ENCODE results near the gene PROSER3. TPM values are rescaled to one million over a fixed set of nuclear protein-coding genes. Genes with fewer than 3 reads are reported as not detected.

Gene PROSER3
- total and polyA plus RNA-seq, 9 of the 15 experiments (the other 6 are each of a cell fraction or from before 2014, with no cell fraction given) = 1.0 to 39.5 (median 5.1) TPM

DNA sequence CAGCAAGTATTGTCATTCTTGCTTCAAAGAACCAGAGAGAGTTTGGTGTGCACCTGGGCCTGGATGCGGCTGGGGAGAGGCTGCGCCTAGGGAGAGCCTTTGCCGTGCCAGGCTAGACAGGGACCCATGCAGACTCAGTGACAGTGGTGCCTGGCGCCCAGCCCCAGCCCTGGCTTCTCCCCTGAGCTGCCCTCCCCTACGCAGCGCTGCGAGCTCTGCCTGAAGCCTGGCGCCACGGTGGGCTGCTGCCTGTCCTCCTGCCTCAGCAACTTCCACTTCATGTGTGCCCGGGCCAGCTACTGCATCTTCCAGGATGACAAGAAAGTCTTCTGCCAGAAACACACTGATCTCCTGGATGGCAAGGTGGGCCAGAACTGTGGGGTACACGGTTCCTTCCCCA is 28.2 kb upstream of the PROSER3 start:
- intact Hi-C loops (cut with micrococcal nuclease) (no loop called here), in situ Hi-C loops (cut with MboI) (no loop called here)
- no peak for TF ChIP-seq KLF13 (tag; IDR thresholded peaks at IDR 0.05; ENCODE audit: borderline replicate concordance, low read depth)
- no peak for TF ChIP-seq KDM4B (IDR thresholded peaks at IDR 0.05; ENCODE audit: borderline replicate concordance in 2 of 2, low read depth in 1 of 2)
- no peak for TF ChIP-seq COPS2 (conservative IDR thresholded peaks at IDR 0.05)
- TF ChIP-seq SOX6 (IDR thresholded peaks at IDR 0.05) = no peak
- Histone ChIP-seq H3K4me3 (no peak overlapping the region), H3K9ac (ENCODE audit: insufficient read depth in 1 of 2, low read depth in 2 of 2, low read length in 2 of 2) (no peak overlapping the region), H3K27ac (ENCODE audit: extremely low read depth, low read depth, low read length) (no peak overlapping the region), H3K9me3 (replicated peaks; ENCODE audit: control insufficient read depth, insufficient read depth, low read depth, low read length) (no peaks in the 10 kb centered on the region), H3K4me1 (replicated peaks in 1 of 2; ENCODE audit: control insufficient read depth in 2 of 2, insufficient read depth in 2 of 2, low read length in 2 of 2) (peaks cover 0 to 10% of the 10 kb centered on the region in 2 experiments; a peak in 1 of 5 replicates), H3K4me2 (ENCODE audit: insufficient read depth, low read length) (no peak overlapping the region), H3K27me3 (ENCODE audit: control insufficient read depth in 2 of 2, insufficient read depth in 2 of 2, low read length in 2 of 2) (no peaks in the 10 kb centered on the region), H3K36me3 (ENCODE audit: control insufficient read depth, insufficient read depth, low read length) (peaks cover 96% of the 10 kb centered on the region; the same call in 2 of the 3 replicates), H4K20me1 (replicated peaks; ENCODE audit: control insufficient read depth, insufficient read depth, low read length) (0 out of 2 replicates have a peak, but pooled peaks cover 2% of the 10 kb centered on the region), H2AFZ (ENCODE audit: low read depth, low read length) (no peak overlapping the region), H3K79me2 (ENCODE audit: control insufficient read depth, insufficient read depth, low read length) (no peaks in the 10 kb centered on the region), H3K9me1 (ENCODE audit: control insufficient read depth, insufficient read depth, low read length) (no peaks in the 10 kb centered on the region)
- ChIA-PET CTCF (ENCODE audit: low intra/inter-chr PET ratio) (no interaction called here), POLR2A (interaction anchor here (2.9 kb wide), 1 partner anchor 11 kb away, joined by 12 read pairs; the partner anchor contains the start of gene KMT2B)
- FAIRE-seq = no peak
- WGBS (ENCODE audit: insufficient coverage, low coverage, missing lambda C conversion rate) = 95% methylated on average over 10 of the region's 11 CpGs
- no TSS peak for BruUV-seq (replicated peaks)
- no peak for ATAC-seq
- no peak for DNase-seq (ENCODE audit: extremely low read depth in 1 of 4, low spot score in 3 of 4)

DNA sequence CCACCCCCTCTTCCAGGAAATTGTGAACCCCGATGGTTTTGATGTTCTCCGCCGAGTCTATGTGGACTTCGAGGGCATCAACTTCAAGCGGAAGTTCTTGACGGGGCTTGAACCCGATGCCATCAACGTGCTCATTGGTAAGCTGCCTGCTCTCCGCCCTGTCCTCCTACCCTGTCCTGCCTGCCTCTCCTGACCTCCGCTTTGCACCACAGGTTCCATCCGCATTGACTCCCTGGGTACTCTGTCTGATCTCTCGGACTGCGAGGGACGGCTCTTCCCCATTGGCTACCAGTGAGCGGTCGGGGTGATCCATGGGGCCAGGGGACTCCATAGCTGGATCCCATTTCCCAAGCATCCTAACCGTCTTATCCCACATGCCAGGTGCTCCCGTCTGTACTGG is 27.6 kb upstream of the PROSER3 start:
- Histone ChIP-seq H3K4me1 (replicated peaks in 1 of 2; ENCODE audit: control insufficient read depth in 2 of 2, insufficient read depth in 2 of 2, low read length in 2 of 2) (peaks cover 0 to 10% of the 10 kb centered on the region in 2 experiments; a peak in 2 of 5 replicates), H3K36me3 (ENCODE audit: control insufficient read depth, insufficient read depth, low read length) (peaks cover 96% of the 10 kb centered on the region; the same call in 2 of the 3 replicates), H4K20me1 (replicated peaks; ENCODE audit: control insufficient read depth, insufficient read depth, low read length) (0 out of 2 replicates have a peak, but pooled peaks cover 2% of the 10 kb centered on the region), H3K27ac (ENCODE audit: extremely low read depth, low read depth, low read length) (no peak overlapping the region), H3K27me3 (ENCODE audit: control insufficient read depth in 2 of 2, insufficient read depth in 2 of 2, low read length in 2 of 2) (no peaks in the 10 kb centered on the region), H3K9me3 (replicated peaks; ENCODE audit: control insufficient read depth, insufficient read depth, low read depth, low read length) (no peaks in the 10 kb centered on the region), H3K4me2 (ENCODE audit: insufficient read depth, low read length) (no peak overlapping the region), H3K9ac (ENCODE audit: insufficient read depth in 1 of 2, low read depth in 2 of 2, low read length in 2 of 2) (no peak overlapping the region), H3K79me2 (ENCODE audit: control insufficient read depth, insufficient read depth, low read length) (no peaks in the 10 kb centered on the region), H3K9me1 (ENCODE audit: control insufficient read depth, insufficient read depth, low read length) (no peaks in the 10 kb centered on the region), H2AFZ (ENCODE audit: low read depth, low read length) (no peak overlapping the region), H3K4me3 (no peak overlapping the region)
- TF ChIP-seq RBFOX2 (IDR thresholded peaks at IDR 0.05; ENCODE audit: low read depth, low read length) = peak; percentile 26; the same call in 1 of the 2 replicates
- TF ChIP-seq, protein P1, sequence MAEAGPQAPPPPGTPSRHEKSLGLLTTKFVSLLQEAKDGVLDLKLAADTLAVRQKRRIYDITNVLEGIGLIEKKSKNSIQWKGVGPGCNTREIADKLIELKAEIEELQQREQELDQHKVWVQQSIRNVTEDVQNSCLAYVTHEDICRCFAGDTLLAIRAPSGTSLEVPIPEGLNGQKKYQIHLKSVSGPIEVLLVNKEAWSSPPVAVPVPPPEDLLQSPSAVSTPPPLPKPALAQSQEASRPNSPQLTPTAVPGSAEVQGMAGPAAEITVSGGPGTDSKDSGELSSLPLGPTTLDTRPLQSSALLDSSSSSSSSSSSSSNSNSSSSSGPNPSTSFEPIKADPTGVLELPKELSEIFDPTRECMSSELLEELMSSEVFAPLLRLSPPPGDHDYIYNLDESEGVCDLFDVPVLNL (CRISPR knock-in tag; IDR thresholded peaks at IDR 0.05; ENCODE audit: low read depth) = no peak
- intact Hi-C loops (cut with micrococcal nuclease) = no loop called here
- FAIRE-seq (no peak), ATAC-seq (no peak), DNase-seq (ENCODE audit: extremely low read depth in 1 of 4, low spot score in 3 of 4) (no peak)
- BruUV-seq (replicated peaks) = no TSS peak
- POLR2A ChIA-PET = interaction anchor here (1.7 kb wide), 1 partner anchor 10 kb away, joined by 4 read pairs; no protein-coding TSS in a partner anchor
- 94% methylated on average over 16 of the region's 18 CpGs for WGBS (ENCODE audit: insufficient coverage, low coverage, missing lambda C conversion rate)
- in situ Hi-C loops (cut with MboI) = no loop called here
- CTCF ChIA-PET (ENCODE audit: low intra/inter-chr PET ratio) = no interaction called here

Data from K562 (cell line).